Glutamatergic neuron (in vitro differentiated cells): ENCODE measurements around the gene METTL6. TPM values are rescaled to one million over a fixed set of nuclear protein-coding genes. Genes with fewer than 3 reads are reported as not detected.

Experiments
- DNase-seq: peaks from one replicate; pipeline ENCODE4 v3.0.0; 2022
- H3K27ac Mint-ChIP-seq: one replicate; pipeline ENCODE4 v1.8.0; 2020; ENCODE audit warnings: mild to moderate bottlenecking, mixed read lengths, inconsistent platforms; ENCODE audit not compliant: unreplicated experiment
- H3K27me3 Mint-ChIP-seq: one replicate; pipeline ENCODE4 v1.8.0; 2020; ENCODE audit warnings: mild to moderate bottlenecking, moderate library complexity, mixed read lengths, inconsistent platforms; ENCODE audit not compliant: unreplicated experiment
- H3K36me3 Mint-ChIP-seq: one replicate; pipeline ENCODE4 v1.8.0; 2020; ENCODE audit warnings: mild to moderate bottlenecking, mixed read lengths, inconsistent platforms; ENCODE audit not compliant: unreplicated experiment
- H3K4me1 Mint-ChIP-seq: one replicate; pipeline ENCODE4 v1.8.0; 2020; ENCODE audit warnings: mild to moderate bottlenecking, low read depth, mixed read lengths, inconsistent platforms; ENCODE audit not compliant: unreplicated experiment
- H3K4me3 Mint-ChIP-seq: one replicate; pipeline ENCODE4 v1.8.0; 2020; ENCODE audit warnings: mild to moderate bottlenecking, mixed read lengths, inconsistent platforms; ENCODE audit not compliant: unreplicated experiment
- H3K9me3 Mint-ChIP-seq: one replicate; pipeline ENCODE4 v1.8.0; 2020; ENCODE audit warnings: mild to moderate bottlenecking, moderate library complexity, mixed read lengths, inconsistent platforms; ENCODE audit not compliant: unreplicated experiment
- CTCF ChIP-seq: fragments of 200-600 bp; sonication (generic); IDR thresholded peaks from one replicate; pipeline ENCODE4 v1.5.0; 2021; ENCODE audit not compliant: partially characterized antibody, unreplicated experiment
- long read RNA-seq: library from polyadenylated mRNA; unstranded; transcript quantifications from one replicate; pipeline ENCODE4 v2.0.0, GENCODE V29; 2020; ENCODE audit not compliant: unreplicated experiment
- total RNA-seq: library from RNA; stranded (reverse); fragmentation: NEBNext Ultra II Directional; extraction: Animal tissue kit (Norgen Biotek cat#: 25700); gene quantifications from one replicate; pipeline ENCODE4 v1.2.1, GENCODE V29; 2021; ENCODE audit not compliant: unreplicated experiment

METTL6 gene
- 25.9 TPM for total RNA-seq
- long read RNA-seq, full-length matches to known transcripts: 3 of 13 reads
- long read RNA-seq, partial matches to known transcripts: 3 of 13 reads
- long read RNA-seq, other reads (novel, unspliced or antisense): 7 of 13 reads

GRCh38 chr3:15427182-15427880, at the start of gene METTL6, which contains the start of gene EAF1:
Gene METTL6 (minus strand): TSS chr3:15427544. CDS start chr3:15426511, 1,033 bp downstream.
Gene EAF1 (plus strand): TSS chr3:15427598. CDS start chr3:15427780, 182 bp downstream.
- peak; percentile 86 for DNase-seq
- Mint-ChIP-seq H3K27ac (peak within 1 kb of the TSS; percentile 79), H3K4me1 (peaks cover 11% of the 10 kb centered on the region), H3K9me3 (peaks cover 2% of the 10 kb centered on the region), H3K4me3 (peak within 1 kb of the TSS; percentile 99), H3K36me3 (no peaks in the 10 kb centered on the region), H3K27me3 (no peaks in the 10 kb centered on the region)
- peak; percentile 11 for TF ChIP-seq CTCF

- Mint-ChIP-seq H3K36me3 (no peaks in the 10 kb centered on the region), H3K27me3 (no peaks in the 10 kb centered on the region), H3K4me1 (peaks cover 2% of the 10 kb centered on the region), H3K4me3 (no peak overlapping the region), H3K9me3 (no peaks in the 10 kb centered on the region), H3K27ac (peak overlapping the region; percentile 53)
- no peak for TF ChIP-seq CTCF
- DNase-seq: no peak
These were observed 49.0 kb upstream of the METTL6 start for GRCh38 chr3:15476378-15476777.

- no peak overlapping the region for H3K27ac Mint-ChIP-seq
These were observed 47.8 kb upstream of the METTL6 start for GRCh38 chr3:15475161-15475560.

GRCh38 chr3:15471861-15472260, 44.5 kb upstream of the METTL6 start:
- no peak overlapping the region for H3K27ac Mint-ChIP-seq
- TF ChIP-seq CTCF: no peak
- H3K4me1 Mint-ChIP-seq: peaks cover 9% of the 10 kb centered on the region
- no peak for DNase-seq
- H3K36me3 Mint-ChIP-seq: peaks cover 2% of the 10 kb centered on the region
- no peak overlapping the region for H3K4me3 Mint-ChIP-seq
- H3K9me3 Mint-ChIP-seq: no peaks in the 10 kb centered on the region
- H3K27me3 Mint-ChIP-seq: no peaks in the 10 kb centered on the region

More at GRCh38 chr3:15475161-15475560, 47.8 kb upstream of the METTL6 start:
- no peaks in the 10 kb centered on the region for H3K27me3 Mint-ChIP-seq
- H3K36me3 Mint-ChIP-seq: no peaks in the 10 kb centered on the region
- peaks cover 2% of the 10 kb centered on the region for H3K4me1 Mint-ChIP-seq
- H3K4me3 Mint-ChIP-seq: no peak overlapping the region
- no peak for DNase-seq
- TF ChIP-seq CTCF: no peak
- H3K9me3 Mint-ChIP-seq: no peaks in the 10 kb centered on the region

- no peak for DNase-seq
- Mint-ChIP-seq H3K4me1 (peaks cover 10% of the 10 kb centered on the region), H3K27ac (no peak overlapping the region), H3K9me3 (no peaks in the 10 kb centered on the region), H3K4me3 (no peak overlapping the region), H3K27me3 (no peaks in the 10 kb centered on the region), H3K36me3 (peaks cover 4% of the 10 kb centered on the region)
- no peak for TF ChIP-seq CTCF
These were observed 43.5 kb upstream of the METTL6 start for GRCh38 chr3:15470849-15471248.
